Lower leg skin (tissue), 4 donors: ENCODE measurements around the gene PIANP. TPM values are rescaled to one million over a fixed set of nuclear protein-coding genes. Genes with fewer than 3 reads are reported as not detected.
"Not testable (repeated sequence)": the region's sequence is repeated elsewhere in the genome, so short reads cannot be mapped to it uniquely, and the experiment has no call there.

ENCODE experiments used
- DNase-seq, 2 donors: peaks; one replicate each; pipeline ENCODE4 v3.0.0-alpha.2; 2019; ENCODE audit warnings: low spot score in 2 of 2
- H3K4me3 ChIP-seq: fragments of 200-600 bp; sonication (generic); 2 replicates; pipeline ENCODE4 v1.5.1; 2017; ENCODE audit warnings: mild to moderate bottlenecking, low read depth; ENCODE audit not compliant: poor library complexity, severe bottlenecking
- CTCF ChIP-seq, 3 donors: fragments of 450-650 bp; IDR thresholded peaks; one replicate each; pipeline ENCODE4 v1.5.1; 2016; ENCODE audit warnings: antibody characterized with exemption in 3 of 3, mild to moderate bottlenecking in 3 of 3, moderate library complexity in 2 of 3
- POLR2A ChIP-seq, 2 donors: fragments of 450-650 bp; IDR thresholded peaks; one replicate each; pipeline ENCODE4 v1.6.1; 2016 to 2017; ENCODE audit warnings: antibody characterized with exemption in 2 of 2, mild to moderate bottlenecking in 1 of 2, moderate library complexity in 1 of 2
- WGBS, 2 donors: methylation state at CpG; one replicate each; pipeline ENCODE4 v1.1.5; 2018; 5-methylcytosine and 5-hydroxymethylcytosine counted together
- intact Hi-C: fragments of 100-400 bp; cut with DNase I; formaldehyde crosslinking; loops from one replicate; pipeline ENCODE4 v1.15.0; 2023; ENCODE audit warnings: low total_unique reads
- total RNA-seq, 4 donors: library from RNA; depleted of rRNA; stranded (reverse); fragments of >200 nt; gene quantifications; one replicate each; pipeline ENCODE4 v1.1.0, GENCODE V29; 2016

Gene PIANP
- total RNA-seq, 4 donors from 2014 or later = not detected

GRCh38 chr12:6724409-6724797, 23.8 kb upstream of the PIANP start:
- TF ChIP-seq CTCF (IDR thresholded peaks at IDR 0.05) (no peak), POLR2A (IDR thresholded peaks at IDR 0.05) (no peak)
- WGBS, 2 donors = 5 to 10% methylated on average over 10 of the region's 10 CpGs
- DNase-seq = peak in 1 of 2 donors; percentile 21
- H3K4me3 ChIP-seq = no peak overlapping the region
- intact Hi-C loops = no loop called here

GRCh38 chr12:6723607-6724408, 23.2 kb upstream of the PIANP start, which contains the start of gene COPS7A:
TSS of gene COPS7A (plus strand) at chr12:6724046. CDS start at chr12:6724657, 611 bp downstream.
- 0% methylated on average over 41 to 46 of the region's 49 CpGs for WGBS, 2 donors
- TF ChIP-seq POLR2A (IDR thresholded peaks at IDR 0.05) (peak in 1 of 2 donors; percentile 29), CTCF (IDR thresholded peaks at IDR 0.05) (no peak)
- DNase-seq = peak; percentile 98 to 99
- H3K4me3 ChIP-seq = peak within 1 kb of the TSS; percentile 23
- intact Hi-C loops = no loop called here

GRCh38 chr12:6722863-6723262, 22.2 kb upstream of the PIANP start:
- DNase-seq = no peak
- intact Hi-C loops = no loop called here
- no peak overlapping the region for H3K4me3 ChIP-seq
- TF ChIP-seq CTCF (IDR thresholded peaks at IDR 0.05) (no peak), POLR2A (IDR thresholded peaks at IDR 0.05) (no peak)
- 84 to 87% methylated on average over 3 of the region's 3 CpGs for WGBS, 2 donors

- intact Hi-C loops = no loop called here
- TF ChIP-seq CTCF (IDR thresholded peaks at IDR 0.05) = no peak
- TF ChIP-seq POLR2A (IDR thresholded peaks at IDR 0.05) = no peak
- DNase-seq = no peak
- no peak overlapping the region for H3K4me3 ChIP-seq
- WGBS, 2 donors = 88 to 90% methylated on average over 10 of the region's 10 CpGs
Observed at GRCh38 chr12:6716874-6717437, 16.3 kb upstream of the PIANP start.

- 91 to 93% methylated on average over 7 to 40 of the region's 41 CpGs for WGBS, 2 donors
- intact Hi-C loops, DNase-seq, H3K4me3 ChIP-seq: not testable (repeated sequence)
Observed at GRCh38 chr12:6716031-6716873, 15.6 kb upstream of the PIANP start.

- no peak overlapping the region for H3K4me3 ChIP-seq
- no peak for DNase-seq
- 75 to 82% methylated on average over 16 of the region's 16 CpGs for WGBS, 2 donors
- TF ChIP-seq POLR2A (IDR thresholded peaks at IDR 0.05) = no peak
- no peak for TF ChIP-seq CTCF (IDR thresholded peaks at IDR 0.05)
- intact Hi-C loops = no loop called here
Observed at GRCh38 chr12:6708960-6709394, 8.4 kb upstream of the PIANP start.

- H3K4me3 ChIP-seq, DNase-seq, intact Hi-C loops: not testable (repeated sequence)
- WGBS, 2 donors = 92 to 100% methylated on average over 5 to 21 of the region's 21 CpGs
Observed at GRCh38 chr12:6708351-6708750, 7.7 kb upstream of the PIANP start.
